ENCODE data around the gene TNFSF8.

DNA sequence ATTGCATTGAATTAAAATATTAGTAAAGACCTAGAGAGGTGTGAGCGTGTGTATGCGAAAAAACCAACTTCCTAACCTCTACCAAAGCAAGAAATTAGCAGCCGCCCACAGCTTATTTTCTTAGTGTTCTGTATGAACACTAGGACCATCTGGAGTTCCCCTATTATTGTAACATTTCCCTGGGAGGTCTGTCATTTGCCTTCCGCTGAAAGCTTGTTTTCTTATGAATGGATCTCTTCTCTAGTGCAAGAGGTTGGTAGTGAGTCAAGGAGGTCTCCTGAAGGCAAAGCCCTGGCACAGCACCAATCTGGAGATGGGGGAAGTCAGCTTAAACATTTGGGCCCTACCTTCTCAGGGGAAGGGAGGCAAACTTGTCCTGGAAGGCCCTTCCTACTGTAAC lies 10.8 kb downstream of the TNFSF8 start:
- no peak for TF ChIP-seq CTCF (IDR thresholded peaks at IDR 0.05; ENCODE audit: low read length)
- TF ChIP-seq EZH2 (IDR thresholded peaks at IDR 0.05; ENCODE audit: borderline replicate concordance, low read length) = no peak

Measured in OCI-LY1 (cell line).